Activated gamma-delta T cell treated with anti-CD3 and anti-CD28 coated beads, Interleukin-2, amount 50 U/mL, for 16 hours (primary cell): ENCODE measurements around the gene DEPDC7.
"Not testable (repeated sequence)": the region's sequence is repeated elsewhere in the genome, so short reads cannot be mapped to it uniquely, and the experiment has no call there.

Experiments
- DNase-seq: peaks from one replicate; pipeline ENCODE4 v3.0.0-alpha.2; 2020; ENCODE audit warnings: low read depth

Gene DEPDC7

DNA sequence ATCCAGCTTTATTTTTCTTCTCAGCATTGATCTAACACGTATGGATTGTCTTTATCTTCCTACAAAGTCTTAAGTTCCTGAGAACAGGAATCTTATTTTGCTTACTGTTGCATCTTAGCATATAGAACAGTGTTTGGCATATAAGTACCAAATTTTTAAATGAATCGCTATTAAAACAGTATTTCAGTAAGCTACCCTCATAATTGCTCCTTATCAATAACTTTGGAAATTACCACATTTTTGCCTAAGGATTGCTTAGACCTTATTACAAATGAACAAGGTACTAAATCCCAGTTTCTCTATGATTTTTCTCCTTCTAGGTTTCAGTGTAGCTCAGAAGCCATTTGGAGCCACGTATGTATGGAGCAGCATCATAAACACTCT lies 9.7 kb downstream of the DEPDC7 start:
- DNase-seq: no peak

DNA sequence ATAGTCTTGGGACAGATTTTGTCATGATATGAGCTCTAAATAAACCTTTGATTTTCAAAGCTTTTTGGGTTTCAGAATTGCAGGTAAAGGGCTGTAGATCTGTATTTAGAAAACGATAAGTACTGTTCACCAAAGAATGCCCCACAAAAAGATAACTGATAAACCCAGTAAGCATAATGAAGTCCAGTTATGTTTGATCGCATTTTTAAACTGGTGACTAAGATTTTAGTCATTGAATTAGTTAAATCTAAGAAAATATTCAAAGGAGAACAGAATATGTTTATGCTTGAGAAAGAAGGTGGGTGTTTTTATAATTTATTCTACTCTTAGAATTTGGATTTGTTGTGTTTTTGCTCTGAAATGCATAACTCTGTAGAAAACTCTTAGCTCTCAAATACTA lies 11.6 kb downstream of the DEPDC7 start:
- DNase-seq: no peak

DNA sequence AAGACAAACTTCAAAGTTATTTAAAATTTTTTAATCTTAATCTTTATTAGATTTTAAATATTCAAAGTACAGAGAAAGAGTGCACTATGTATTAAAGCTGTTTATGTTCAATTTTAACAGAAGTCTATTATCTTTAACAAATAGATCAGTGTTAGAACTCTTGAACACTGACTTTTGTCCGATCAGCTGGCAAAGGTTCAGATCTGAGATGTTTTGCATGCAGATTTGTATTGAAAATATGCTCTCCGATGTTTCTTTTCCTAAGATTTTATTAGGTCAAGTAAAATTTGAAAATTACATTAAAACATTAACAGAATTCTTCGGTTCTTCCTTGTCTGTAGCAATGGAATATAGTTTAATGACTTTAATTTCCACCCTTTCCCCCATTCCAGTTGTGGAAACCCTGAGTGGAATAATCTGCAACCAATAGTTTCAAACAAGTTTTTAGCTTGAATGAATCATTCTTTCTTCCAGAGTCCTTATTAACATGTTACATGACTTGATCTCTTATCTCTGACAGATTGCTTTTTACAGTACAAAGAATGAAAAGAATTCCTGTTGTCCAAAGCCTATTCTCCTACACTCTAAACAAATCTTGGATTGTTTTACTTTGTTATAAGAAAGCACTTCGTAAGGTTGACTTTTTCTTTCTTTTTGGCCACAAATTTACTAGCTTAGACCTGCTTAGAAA lies 12.3 kb downstream of the DEPDC7 start:
- no peak for DNase-seq

- no peak for DNase-seq
These were observed 12.8 kb downstream of the DEPDC7 start for GRCh38 chr11:33028537-33028914.

- DNase-seq: not testable (repeated sequence)
These were observed 13.5 kb downstream of the DEPDC7 start for GRCh38 chr11:33029218-33029617.

DNA sequence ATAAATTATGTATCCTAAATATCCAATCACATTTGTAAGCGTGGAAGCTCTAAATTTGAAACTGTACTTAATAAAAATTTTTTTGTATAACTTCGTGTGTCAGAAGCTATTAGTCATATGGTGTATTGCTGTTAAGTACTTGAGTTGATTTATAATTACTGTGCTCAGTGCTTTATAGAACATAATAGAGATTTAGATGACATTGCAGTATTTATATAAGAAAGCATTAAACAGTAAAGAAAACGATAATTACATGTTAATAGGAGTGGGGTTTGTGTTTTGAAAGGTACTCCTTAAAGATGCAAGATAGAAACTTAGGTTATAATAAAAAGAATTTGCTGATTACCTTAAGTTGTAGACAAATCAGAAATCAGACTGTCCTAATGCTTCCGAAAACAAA lies 17.8 kb downstream of the DEPDC7 start:
- DNase-seq: no peak

GRCh38 chr11:33035011-33035410 lies 19.3 kb downstream of the DEPDC7 start:
- DNase-seq: no peak

DNA sequence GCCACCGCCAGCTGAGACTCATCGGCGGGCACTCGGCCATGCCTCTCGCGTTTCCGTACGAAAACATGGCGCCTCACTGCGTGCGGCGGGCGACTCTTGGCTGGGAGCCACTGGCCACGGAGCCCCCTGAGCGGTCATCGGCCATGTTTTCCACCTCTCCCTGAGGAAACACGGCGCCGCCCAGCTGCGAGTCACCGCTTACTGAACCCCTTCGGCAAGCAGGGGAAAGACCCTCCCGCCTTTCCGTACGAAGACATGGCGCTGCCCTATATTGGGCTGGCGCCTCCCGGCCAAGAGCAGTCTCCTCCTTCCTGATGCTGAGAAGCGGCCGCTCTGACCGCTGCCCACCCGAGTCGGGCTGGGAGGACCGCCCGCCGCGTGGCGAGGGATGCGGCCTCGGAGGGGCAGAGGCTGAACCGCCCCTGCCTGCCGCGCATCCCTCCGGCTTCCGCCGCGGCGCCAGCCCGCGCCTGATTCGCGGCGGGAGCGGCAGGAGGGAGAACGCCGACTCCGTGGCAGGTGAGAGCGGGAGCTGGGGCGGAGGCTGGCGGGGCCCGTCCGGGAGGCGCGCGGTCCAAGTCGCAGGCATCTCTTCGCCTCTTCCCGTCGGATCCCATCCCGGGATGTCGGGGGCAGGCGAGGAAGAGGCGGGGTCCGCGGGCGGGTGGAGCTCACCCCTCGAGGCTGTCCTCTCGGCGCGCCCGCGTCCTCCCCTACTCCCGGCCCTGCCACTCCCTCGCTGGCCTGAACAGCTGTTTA lies 23.8 kb downstream of the DEPDC7 start, which contains the start of gene TCP11L1:
TSS of gene TCP11L1 (plus strand) at position 299 of the 759 bp plus-strand sequence. CDS start 4,202 bp downstream, outside the sequence.
- DNase-seq: peak; percentile 64

DNA sequence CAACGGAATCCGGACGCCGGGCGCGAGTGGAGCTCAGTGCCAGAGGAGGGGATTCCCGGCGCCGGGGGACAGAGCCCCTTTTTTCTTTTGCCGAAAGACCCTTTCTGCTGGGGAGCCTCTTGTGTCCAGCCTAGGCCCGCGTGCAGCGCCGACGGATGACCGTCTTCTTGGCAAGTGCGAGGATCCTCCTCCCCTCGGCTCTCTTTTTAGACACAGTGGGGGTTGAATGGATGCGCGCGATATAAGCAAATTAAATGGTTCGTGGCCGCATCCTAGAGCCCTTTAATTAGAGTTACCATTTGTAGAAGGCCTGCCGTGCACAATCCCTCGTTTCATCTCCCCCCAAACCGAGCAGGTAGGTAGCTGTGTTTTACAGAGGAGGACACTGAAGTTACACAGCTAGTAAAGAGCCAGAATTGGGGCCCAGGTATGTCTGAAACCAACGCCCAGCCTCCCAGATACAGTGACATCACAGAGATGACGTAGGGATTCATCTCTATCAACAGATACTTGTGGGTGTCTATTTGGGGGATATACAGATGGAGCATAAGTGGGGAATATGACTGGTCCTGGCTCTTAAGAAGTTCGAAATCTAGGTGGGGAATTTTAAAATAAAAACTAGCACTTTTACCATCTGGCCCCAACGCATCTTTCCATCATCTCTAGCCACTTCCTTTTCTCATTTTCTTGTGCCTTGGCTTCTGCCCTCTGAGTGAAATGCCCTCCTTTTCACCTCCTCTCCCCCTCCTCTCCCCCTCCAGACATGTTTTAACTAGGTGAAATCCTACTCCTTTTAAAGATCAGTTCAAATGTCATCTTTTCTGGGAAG lies 24.6 kb downstream of the DEPDC7 start:
- no peak for DNase-seq

- DNase-seq: no peak
These were observed 25.3 kb downstream of the DEPDC7 start for GRCh38 chr11:33040862-33041453.

- DNase-seq: no peak
These were observed 27.6 kb downstream of the DEPDC7 start for GRCh38 chr11:33043221-33043830.

- DNase-seq: no peak
These were observed 28.6 kb downstream of the DEPDC7 start for GRCh38 chr11:33044285-33044756.

- no peak for DNase-seq
These were observed 30.0 kb downstream of the DEPDC7 start for GRCh38 chr11:33045551-33046255.

- DNase-seq: not testable (repeated sequence)
These were observed 33.0 kb downstream of the DEPDC7 start for GRCh38 chr11:33048701-33049100.

- not testable (repeated sequence) for DNase-seq
These were observed 34.1 kb downstream of the DEPDC7 start for GRCh38 chr11:33049565-33050408.

GRCh38 chr11:33052231-33052630 lies 36.6 kb downstream of the DEPDC7 start:
- no peak for DNase-seq

DNA sequence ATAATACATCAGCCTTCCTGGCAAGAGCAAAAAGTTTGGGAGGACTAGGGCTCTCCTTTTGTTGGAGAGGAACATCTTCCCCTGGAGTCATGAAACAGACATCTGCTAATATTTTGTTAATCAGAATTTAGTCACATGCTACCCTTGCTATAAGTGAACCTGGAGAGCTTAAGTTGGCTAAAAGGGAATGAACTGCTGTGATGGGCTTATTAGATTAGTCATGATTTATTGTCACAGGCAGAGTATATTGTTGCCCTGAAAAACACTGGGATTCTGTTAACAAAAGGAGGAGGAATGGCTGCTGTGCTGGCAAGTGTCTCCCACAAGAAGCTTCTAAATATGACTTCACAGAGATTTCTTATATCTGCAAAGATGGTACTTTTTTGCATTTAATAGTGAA lies 39.7 kb downstream of the DEPDC7 start:
- DNase-seq: no peak

GRCh38 chr11:33057284-33057683 lies 41.6 kb downstream of the DEPDC7 start:
- DNase-seq: no peak

GRCh38 chr11:33059331-33060007 lies 43.8 kb downstream of the DEPDC7 start:
- DNase-seq: no peak
